ENCODE data around the gene TRIO. TPM values are rescaled to one million over a fixed set of nuclear protein-coding genes. Genes with fewer than 3 reads are reported as not detected.
A peak's percentile ranks its signal among the peaks of the same experiment; 100 is the strongest.

TRIO gene
- polyA plus RNA-seq, 1 donor (not counting 4 experiments of a cell fraction or from before 2014, with no cell fraction given), result 57.2 TPM

DNA sequence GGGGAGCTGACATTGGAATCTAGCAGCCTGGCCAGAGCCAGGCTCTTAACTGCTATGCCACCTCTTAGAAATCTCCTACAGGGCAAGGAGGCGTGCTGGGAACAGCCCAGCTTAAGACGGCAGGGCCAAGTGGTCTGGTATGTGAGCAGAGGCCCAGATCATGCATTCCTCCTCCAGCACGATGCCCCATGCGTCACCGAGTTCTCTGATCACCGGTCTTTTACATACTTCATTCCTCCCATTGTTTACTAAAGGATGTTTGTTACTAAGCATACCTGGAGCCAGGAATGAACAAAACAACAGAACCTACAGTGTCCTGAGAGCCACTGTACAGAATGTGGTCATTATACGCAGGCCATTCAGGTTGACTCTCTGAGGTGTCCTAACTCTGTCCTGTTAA is 73.8 kb downstream of the TRIO start:
- peaks cover 3% of the 10 kb centered on the region for H3K9me1 ChIP-seq (ENCODE audit: control insufficient read depth, extremely low read depth, insufficient read depth, low read length)
- DNase-seq (ENCODE audit: low read depth, low spot score) (no peak), FAIRE-seq (no peak)
- peaks cover 13% of the 10 kb centered on the region for H4K20me1 ChIP-seq (ENCODE audit: control insufficient read depth, extremely low read depth, insufficient read depth, low read length)
- H3K27ac ChIP-seq (ENCODE audit: control insufficient read depth, insufficient read depth, low read length), result peak overlapping the region; percentile 40
- no peak overlapping the region for H3K9ac ChIP-seq (ENCODE audit: control insufficient read depth, extremely low read depth, insufficient read depth, low read length)
- no peak overlapping the region for H3K4me2 ChIP-seq (ENCODE audit: control insufficient read depth, extremely low read depth, insufficient read depth, low read depth, low read length)
- TF ChIP-seq CTCF (optimal IDR thresholded peaks at IDR 0.05 in 1 of 3, IDR thresholded peaks at IDR 0.05 in 1 of 3, conservative IDR thresholded peaks at IDR 0.05 in 1 of 3; ENCODE audit: extremely low read depth in 1 of 3, insufficient read depth in 2 of 3, low read length in 3 of 3), result no peak
- no peak for TF ChIP-seq EZH2 (IDR thresholded peaks at IDR 0.05; ENCODE audit: low read length)
- dilution Hi-C loops (cut with MboI; ENCODE audit: extremely low pct_ligation_motif_present, low sequenced_read_pairs), result no loop called here
- H3K27me3 ChIP-seq (ENCODE audit: control insufficient read depth, extremely low read depth, insufficient read depth, low read length), result no peaks in the 10 kb centered on the region
- no peaks in the 10 kb centered on the region for H3K36me3 ChIP-seq (ENCODE audit: control insufficient read depth in 2 of 2, extremely low read depth in 1 of 2, insufficient read depth in 2 of 2, low read length in 2 of 2)
- no peak overlapping the region for H3K4me3 ChIP-seq (ENCODE audit: control insufficient read depth in 2 of 3, extremely low read depth in 1 of 3, insufficient read depth in 2 of 3, low read depth in 1 of 3, low read length in 3 of 3)
- peaks cover 35% of the 10 kb centered on the region for H3K4me1 ChIP-seq (ENCODE audit: control insufficient read depth, extremely low read depth, insufficient read depth, low read length)
- no peak overlapping the region for H2AFZ ChIP-seq (ENCODE audit: control insufficient read depth, low read length)
- H3K9me3 ChIP-seq (ENCODE audit: control insufficient read depth, low read depth, low read length), result no peaks in the 10 kb centered on the region
- H3K79me2 ChIP-seq (ENCODE audit: control insufficient read depth, insufficient read depth, low read length), result peaks cover 99% of the 10 kb centered on the region

- Histone ChIP-seq H3K36me3 (ENCODE audit: control insufficient read depth in 2 of 2, extremely low read depth in 1 of 2, insufficient read depth in 2 of 2, low read length in 2 of 2) (no peaks in the 10 kb centered on the region), H4K20me1 (ENCODE audit: control insufficient read depth, extremely low read depth, insufficient read depth, low read length) (peaks cover 13% of the 10 kb centered on the region), H3K9ac (ENCODE audit: control insufficient read depth, extremely low read depth, insufficient read depth, low read length) (no peak overlapping the region), H3K9me1 (ENCODE audit: control insufficient read depth, extremely low read depth, insufficient read depth, low read length) (peaks cover 3% of the 10 kb centered on the region), H3K27ac (ENCODE audit: control insufficient read depth, insufficient read depth, low read length) (peak overlapping the region; percentile 40), H3K4me1 (ENCODE audit: control insufficient read depth, extremely low read depth, insufficient read depth, low read length) (peaks cover 28% of the 10 kb centered on the region), H2AFZ (ENCODE audit: control insufficient read depth, low read length) (no peak overlapping the region), H3K9me3 (ENCODE audit: control insufficient read depth, low read depth, low read length) (no peaks in the 10 kb centered on the region), H3K27me3 (ENCODE audit: control insufficient read depth, extremely low read depth, insufficient read depth, low read length) (no peaks in the 10 kb centered on the region), H3K4me3 (ENCODE audit: control insufficient read depth in 2 of 3, extremely low read depth in 1 of 3, insufficient read depth in 2 of 3, low read depth in 1 of 3, low read length in 3 of 3) (no peak overlapping the region), H3K79me2 (ENCODE audit: control insufficient read depth, insufficient read depth, low read length) (peaks cover 99% of the 10 kb centered on the region), H3K4me2 (ENCODE audit: control insufficient read depth, extremely low read depth, insufficient read depth, low read depth, low read length) (no peak overlapping the region)
- FAIRE-seq, result no peak
- DNase-seq (ENCODE audit: low read depth, low spot score), result no peak
- TF ChIP-seq EZH2 (IDR thresholded peaks at IDR 0.05; ENCODE audit: low read length) (no peak), CTCF (optimal IDR thresholded peaks at IDR 0.05 in 1 of 3, IDR thresholded peaks at IDR 0.05 in 1 of 3, conservative IDR thresholded peaks at IDR 0.05 in 1 of 3; ENCODE audit: extremely low read depth in 1 of 3, insufficient read depth in 2 of 3, low read length in 3 of 3) (no peak)
- dilution Hi-C loops (cut with MboI; ENCODE audit: extremely low pct_ligation_motif_present, low sequenced_read_pairs), result no loop called here
Observed at GRCh38 chr5:14217587-14217986, 74.4 kb downstream of the TRIO start.

Measured in keratinocyte (primary cell).